IPS-11a (cell line): ENCODE data around the gene AGAP5.
"Not testable (repeated sequence)": the region's sequence is repeated elsewhere in the genome, so short reads cannot be mapped to it uniquely, and the experiment has no call there.

ENCODE experiments used
- H3K4me3 ChIP-seq: one replicate; pipeline ENCODE4 v1.5.1; 2013; ENCODE audit warnings: low read depth, low read length, control low read depth

Gene AGAP5

DNA sequence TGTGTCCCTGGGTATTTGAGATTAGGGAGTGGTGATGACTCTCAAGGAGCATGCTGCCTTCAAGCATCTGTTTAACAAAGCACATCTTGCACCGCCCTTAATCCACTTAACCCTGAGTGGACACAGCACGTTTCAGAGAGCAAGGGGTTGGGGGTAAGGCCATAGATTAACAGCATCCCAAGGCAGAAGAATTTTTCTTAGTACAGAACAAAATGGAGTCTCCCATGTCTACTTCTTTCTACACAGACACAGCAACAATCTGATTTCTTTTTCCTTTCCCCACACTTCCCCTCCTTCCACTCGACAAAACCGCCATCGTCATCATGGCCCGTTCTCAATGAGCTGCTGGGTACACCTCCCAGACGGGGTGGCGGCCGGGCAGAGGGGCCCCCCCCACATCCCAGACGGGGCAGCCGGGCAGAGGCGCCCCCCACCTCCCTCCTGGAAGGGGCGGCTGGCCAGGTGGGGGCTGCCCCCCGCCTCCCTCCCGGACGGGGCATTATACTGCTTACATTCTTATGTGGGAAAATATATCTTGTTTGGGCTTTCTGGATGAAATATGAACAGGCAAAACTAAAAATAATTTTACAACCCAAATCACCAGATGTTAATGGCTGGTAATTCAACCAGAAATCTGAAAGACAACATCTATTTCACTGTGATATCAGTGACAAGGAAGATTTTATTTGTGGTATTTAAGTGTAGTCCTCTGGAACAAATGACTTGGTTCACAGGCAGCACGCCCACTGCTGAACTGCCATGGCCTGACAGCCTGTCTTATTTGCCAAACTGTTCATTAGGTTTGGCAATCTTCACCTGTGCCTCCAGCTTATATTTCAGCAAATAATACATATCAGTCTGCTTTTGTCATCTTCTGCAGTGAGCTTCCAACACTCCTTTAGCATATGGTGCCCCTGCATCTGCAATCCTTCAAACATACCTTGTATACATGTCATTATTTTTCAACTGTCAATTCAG, 17.6 kb upstream of the AGAP5 start:
- H3K4me3 ChIP-seq, result not testable (repeated sequence)

DNA sequence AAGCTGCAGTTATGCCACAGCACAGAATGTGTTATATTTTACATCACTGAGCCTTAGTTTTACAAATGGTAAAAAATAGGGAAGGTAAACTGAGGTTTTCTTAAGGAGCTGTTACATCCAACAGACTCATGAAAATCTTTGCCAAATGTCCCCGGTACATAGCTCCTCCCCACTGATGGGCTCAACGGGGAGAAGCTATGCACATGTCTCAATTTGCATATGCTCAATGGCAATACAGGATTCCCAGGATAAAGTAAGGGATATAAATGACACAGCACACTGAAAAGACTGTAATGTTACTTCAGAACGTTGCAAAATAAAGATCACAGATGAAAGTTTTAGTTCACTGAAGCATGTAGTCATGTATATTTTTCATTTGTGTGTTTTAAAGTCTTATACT, 16.6 kb upstream of the AGAP5 start:
- not testable (repeated sequence) for H3K4me3 ChIP-seq

- not testable (repeated sequence) for H3K4me3 ChIP-seq
Observed at GRCh38 chr10:73713912-73714311, 16.0 kb upstream of the AGAP5 start.

DNA sequence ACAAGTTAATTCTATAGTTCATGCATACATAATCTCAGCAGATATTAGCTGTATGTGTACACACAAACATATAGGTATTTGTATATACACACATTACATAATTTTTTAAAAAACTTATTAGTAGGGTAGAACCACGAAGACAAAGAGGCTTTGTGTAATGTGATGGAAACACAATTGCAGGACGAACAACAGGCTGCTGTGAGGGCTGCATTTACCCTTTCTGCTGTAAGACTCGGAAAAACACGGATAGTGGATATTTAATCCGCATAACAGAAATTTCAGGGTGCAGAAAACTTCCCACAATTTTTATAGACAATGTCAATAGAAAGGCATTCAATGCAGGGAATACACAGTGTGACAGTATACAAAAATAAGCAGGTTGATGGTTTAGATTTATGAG, 13.8 kb upstream of the AGAP5 start:
- H3K4me3 ChIP-seq, result not testable (repeated sequence)

DNA sequence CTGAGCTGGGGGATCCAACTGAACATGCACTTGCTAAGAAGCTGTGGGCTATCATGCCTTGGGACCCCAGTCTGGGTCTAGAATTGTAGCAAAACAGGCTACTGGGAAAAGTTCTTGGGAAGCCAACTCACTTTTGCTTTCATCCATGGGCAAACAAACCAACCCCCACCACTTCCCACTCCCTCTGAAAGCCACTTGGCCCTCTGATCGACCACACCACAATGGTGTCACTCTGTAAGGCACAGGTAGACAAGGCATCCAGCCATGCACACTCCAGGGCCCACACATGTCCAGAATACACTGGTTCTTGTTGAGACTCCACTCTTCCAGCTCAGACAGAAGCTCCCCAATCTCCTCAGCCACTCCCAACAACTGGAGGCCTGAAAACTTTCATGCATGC, 10.2 kb upstream of the AGAP5 start:
- not testable (repeated sequence) for H3K4me3 ChIP-seq

DNA sequence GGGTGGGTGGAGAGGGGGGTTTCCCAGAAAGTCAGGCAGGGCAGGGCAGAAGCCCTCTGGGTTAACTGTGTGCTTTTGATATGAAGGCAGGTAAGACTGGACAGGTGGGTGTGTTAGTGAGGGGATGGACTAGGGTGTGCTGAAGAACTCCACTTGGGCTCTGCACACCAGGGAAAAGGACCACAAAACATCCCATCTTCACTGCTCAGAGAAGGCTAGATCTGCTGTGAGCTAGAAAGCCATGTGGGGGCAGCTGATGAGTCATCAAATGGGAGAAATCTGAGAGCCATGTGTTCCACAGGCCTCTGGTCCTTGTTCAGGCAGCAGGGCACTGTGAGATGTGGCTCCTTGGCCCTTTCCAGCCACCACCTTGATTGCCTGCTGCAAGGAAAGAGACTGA, 9.7 kb upstream of the AGAP5 start:
- H3K4me3 ChIP-seq, result not testable (repeated sequence)

- H3K4me3 ChIP-seq, result not testable (repeated sequence)
Observed at GRCh38 chr10:73706488-73706887, 8.6 kb upstream of the AGAP5 start.

DNA sequence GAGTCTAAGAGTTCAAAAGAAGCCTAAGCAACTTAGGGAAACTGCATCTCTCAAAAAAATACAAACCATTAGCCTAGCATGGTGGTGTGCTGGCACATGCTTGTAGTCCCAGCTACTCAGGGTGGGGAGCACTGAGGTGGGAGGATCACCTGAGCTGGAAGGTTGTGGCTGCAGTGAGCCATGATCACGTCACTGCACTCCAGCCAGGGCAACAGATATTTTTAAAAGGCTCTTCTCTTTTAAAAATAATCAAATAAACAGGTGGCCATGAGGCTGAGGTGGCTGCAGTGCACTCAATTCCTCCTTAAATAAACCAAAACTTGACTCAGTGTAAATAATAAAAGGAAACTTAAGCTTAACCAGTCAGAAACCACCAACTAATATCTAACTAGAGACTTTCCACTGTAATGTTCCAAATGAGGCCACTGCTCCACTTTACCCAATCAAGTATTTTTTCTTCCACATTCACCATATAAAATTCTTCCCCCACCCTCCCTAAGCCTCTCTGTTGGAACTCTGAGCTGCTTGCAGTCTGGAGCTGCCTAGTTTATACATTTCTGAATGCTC, 7.7 kb upstream of the AGAP5 start:
- H3K4me3 ChIP-seq, result not testable (repeated sequence)

GRCh38 chr10:73703924-73704323, 6.0 kb upstream of the AGAP5 start:
- H3K4me3 ChIP-seq, result not testable (repeated sequence)

DNA sequence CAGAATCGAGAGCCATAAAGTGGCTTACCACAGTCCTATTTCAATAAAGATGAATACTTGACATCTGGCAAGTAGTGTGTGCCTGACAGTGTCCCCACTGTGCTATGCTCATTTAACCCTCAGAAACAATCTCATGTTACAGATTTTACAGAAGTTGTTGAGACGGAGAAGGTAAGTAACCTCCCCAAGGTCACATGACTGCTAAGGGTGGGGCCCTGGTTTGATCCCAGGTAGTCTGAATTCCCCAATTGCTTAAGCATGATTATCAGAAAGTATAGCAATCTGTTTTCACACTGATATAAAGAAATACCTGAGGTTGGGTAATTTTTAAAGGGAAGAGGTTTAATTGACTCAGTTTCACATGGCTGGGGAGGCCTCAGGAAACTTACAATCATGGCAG, 910 bp upstream of the AGAP5 start:
- not testable (repeated sequence) for H3K4me3 ChIP-seq

- H3K4me3 ChIP-seq, result not testable (repeated sequence)
Observed at GRCh38 chr10:73695302-73695701, 2.6 kb downstream of the AGAP5 start.

GRCh38 chr10:73690755-73691154, 7.2 kb downstream of the AGAP5 start:
- not testable (repeated sequence) for H3K4me3 ChIP-seq

DNA sequence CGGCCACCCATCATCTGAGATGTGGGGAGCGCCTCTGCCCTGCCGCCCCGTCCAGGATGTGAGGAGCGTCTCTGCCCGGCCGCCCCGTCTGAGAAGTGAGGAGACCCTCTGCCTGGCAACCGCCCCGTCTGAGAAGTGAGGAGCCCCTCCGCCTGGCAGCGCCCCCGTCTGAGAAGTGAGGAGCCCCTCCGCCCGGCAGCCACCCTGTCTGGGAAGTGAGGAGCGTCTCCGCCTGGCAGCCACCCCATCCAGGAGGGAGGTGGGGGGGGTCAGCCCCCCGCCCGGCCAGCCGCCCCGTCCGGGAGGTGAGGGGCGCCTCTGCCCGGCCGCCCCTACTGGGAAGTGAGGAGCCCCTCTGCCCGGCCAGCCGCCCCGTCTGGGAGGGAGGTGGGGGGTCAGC, 8.3 kb downstream of the AGAP5 start:
- H3K4me3 ChIP-seq, result not testable (repeated sequence)

DNA sequence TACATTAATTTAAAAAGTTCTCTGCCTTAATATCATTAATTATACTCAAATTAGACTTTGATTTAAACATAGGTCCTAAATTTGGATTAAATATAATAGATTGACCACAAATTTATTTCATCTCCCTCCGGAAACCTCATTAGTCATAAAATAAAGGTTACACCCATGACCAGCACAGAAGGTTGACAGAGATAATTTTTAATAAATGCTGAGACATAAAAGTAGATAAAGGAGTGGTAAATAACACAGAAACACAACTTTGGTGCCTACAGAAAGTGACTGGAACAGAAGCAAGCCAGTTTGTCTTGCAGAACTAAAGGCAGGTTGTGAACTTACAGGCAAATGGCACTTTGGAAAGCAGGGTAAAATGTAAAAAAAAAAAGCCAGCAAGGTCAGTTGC, 10.3 kb downstream of the AGAP5 start:
- H3K4me3 ChIP-seq, result not testable (repeated sequence)

- not testable (repeated sequence) for H3K4me3 ChIP-seq
Observed at GRCh38 chr10:73674546-73674945, 23.4 kb downstream of the AGAP5 start.

GRCh38 chr10:73668378-73668777, 29.5 kb downstream of the AGAP5 start:
- H3K4me3 ChIP-seq, result not testable (repeated sequence)

DNA sequence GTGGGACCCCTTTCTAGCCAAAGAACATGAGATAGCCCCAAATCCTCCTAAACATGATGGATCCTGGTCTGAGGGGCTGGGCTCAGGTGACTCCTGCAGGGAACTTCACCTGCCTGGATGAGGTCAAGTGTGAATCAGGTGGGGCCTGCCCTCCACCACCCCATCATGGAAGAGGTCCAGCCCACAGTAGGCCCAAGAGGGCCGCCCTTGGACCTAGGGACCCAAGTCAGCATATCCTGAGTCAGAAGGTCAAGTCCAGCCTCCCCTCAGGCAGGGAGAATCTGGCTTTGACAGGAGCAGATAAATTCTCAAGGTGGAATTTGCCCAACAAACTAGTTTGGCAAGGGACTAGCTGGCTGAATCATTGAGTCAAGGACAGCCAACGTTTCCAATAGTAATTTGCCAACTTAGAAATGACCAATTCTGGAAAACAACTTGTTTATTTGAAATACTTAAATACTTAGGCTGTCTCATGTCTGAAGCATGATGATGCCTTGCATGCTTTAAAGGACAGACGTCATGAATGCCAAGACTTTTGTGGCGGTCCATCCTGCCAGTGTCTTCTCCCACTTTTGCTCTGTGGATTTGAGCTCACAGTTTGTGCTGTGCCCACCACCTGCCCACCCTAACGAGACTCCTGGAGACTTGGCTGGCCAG, 31.6 kb downstream of the AGAP5 start:
- not testable (repeated sequence) for H3K4me3 ChIP-seq

- not testable (repeated sequence) for H3K4me3 ChIP-seq
Observed at GRCh38 chr10:73665581-73665980, 32.3 kb downstream of the AGAP5 start.

DNA sequence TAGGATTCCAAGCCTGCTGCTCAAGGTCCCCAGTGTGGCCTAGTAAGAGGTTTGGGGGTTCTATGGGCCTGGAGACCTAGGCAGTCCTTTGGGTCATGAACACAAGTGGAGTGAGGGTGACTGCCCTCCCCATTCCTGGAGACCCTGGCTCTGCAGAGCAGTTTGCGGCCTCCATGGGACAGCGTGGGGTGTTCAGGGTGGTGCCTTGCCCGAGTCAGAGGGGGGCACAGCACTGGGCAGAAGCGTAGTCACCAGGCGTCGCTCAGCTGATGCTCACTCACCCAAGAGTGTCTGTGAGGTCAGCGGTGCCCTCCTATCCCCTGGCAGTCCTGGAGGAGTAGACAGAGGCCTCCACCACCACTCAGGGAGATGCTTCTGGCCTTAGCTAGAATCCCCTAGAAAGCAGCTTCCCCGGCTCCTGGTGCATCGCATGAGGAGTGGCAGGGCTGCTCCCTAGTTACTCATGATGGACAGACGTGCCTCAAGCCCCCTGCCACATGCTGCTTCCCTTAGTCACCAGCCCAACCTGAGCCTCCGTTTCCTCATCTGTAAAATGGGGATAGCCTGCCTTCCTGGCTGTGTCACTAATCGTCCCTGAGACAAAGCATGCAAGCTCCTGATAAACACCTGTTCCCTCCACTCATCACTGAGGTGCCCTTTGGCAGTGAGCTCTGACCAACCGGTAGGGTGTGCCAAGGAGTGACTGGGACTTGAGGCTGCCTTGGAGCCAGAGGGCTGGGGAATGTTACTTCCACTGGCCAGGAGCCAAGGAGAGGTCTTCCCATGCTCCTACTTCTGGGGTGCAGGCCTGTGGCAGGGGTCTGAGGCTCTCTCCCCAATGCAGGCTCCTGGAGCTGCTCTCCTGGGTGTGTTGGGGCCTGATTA, 33.5 kb downstream of the AGAP5 start:
- not testable (repeated sequence) for H3K4me3 ChIP-seq

- not testable (repeated sequence) for H3K4me3 ChIP-seq
Observed at GRCh38 chr10:73663621-73664020, 34.3 kb downstream of the AGAP5 start.

DNA sequence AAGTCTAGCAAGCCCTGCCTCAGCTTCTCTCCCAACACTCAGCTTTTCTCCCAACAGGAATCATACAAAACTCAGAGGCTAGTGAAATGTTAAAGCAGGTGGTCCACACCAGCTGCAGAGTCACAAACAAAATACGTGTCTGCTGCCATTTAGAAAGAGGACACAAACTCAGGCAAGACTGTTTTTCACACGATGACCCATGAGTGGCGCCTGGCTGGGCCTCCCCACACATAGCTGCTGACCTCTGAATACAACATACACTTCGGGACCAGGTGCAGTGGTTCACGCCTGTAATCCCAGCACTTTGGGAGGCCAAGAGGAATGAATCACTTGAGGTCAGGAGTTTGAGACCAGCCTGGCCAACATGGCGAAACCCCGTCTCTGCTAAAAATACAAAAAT, 35.2 kb downstream of the AGAP5 start:
- not testable (repeated sequence) for H3K4me3 ChIP-seq
